ENCODE data around the gene DPP7.

Gene DPP7

GRCh38 chr9:137110911-137111787, 3.4 kb downstream of the DPP7 start:
- no peak for DNase-seq

- DNase-seq = no peak
These were observed 4.2 kb downstream of the DPP7 start for GRCh38 chr9:137110147-137110910.

- no peak for DNase-seq
These were observed 5.0 kb downstream of the DPP7 start for GRCh38 chr9:137109250-137110146.

- no peak for DNase-seq
These were observed 5.8 kb downstream of the DPP7 start for GRCh38 chr9:137108608-137109249.

- DNase-seq = no peak
These were observed 6.6 kb downstream of the DPP7 start for GRCh38 chr9:137107982-137108381.

- no peak for DNase-seq
These were observed 7.1 kb downstream of the DPP7 start for GRCh38 chr9:137107312-137107921.

- DNase-seq = no peak
These were observed 7.8 kb downstream of the DPP7 start for GRCh38 chr9:137106662-137107250.

- DNase-seq = no peak
These were observed 8.5 kb downstream of the DPP7 start for GRCh38 chr9:137105814-137106661.

GRCh38 chr9:137103206-137103999, 11.1 kb downstream of the DPP7 start:
- DNase-seq = no peak

GRCh38 chr9:137099231-137099630, 15.3 kb downstream of the DPP7 start:
- DNase-seq = no peak

- no peak for DNase-seq
These were observed 16.6 kb downstream of the DPP7 start for GRCh38 chr9:137097761-137098462.

- DNase-seq = no peak
These were observed 17.6 kb downstream of the DPP7 start for GRCh38 chr9:137096785-137097546.

GRCh38 chr9:137095664-137096517, 18.6 kb downstream of the DPP7 start:
- peak; percentile 58 for DNase-seq

GRCh38 chr9:137089232-137089947, 25.1 kb downstream of the DPP7 start:
- no peak for DNase-seq

GRCh38 chr9:137088121-137088520, 26.4 kb downstream of the DPP7 start:
- no peak for DNase-seq

- peak; percentile 40 for DNase-seq
These were observed 27.1 kb downstream of the DPP7 start for GRCh38 chr9:137087409-137087925.

Measured in NCI-H82 (cell line).